Activated T-cell treated with anti-CD3 and anti-CD28 coated beads for 4 hours (primary cell): ENCODE results near the gene PDIA4.
A peak's percentile ranks its signal among the peaks of the same experiment; 100 is the strongest.
"Not testable (repeated sequence)": the region's sequence is repeated elsewhere in the genome, so short reads cannot be mapped to it uniquely, and the experiment has no call there.

ENCODE experiments used
- DNase-seq: peaks from one replicate; pipeline ENCODE4 v3.0.0-alpha.2; 2020

Gene PDIA4

GRCh38 chr7:149002604-149003003 lies 25.7 kb downstream of the PDIA4 start:
- DNase-seq, result no peak

- DNase-seq, result no peak
Observed at GRCh38 chr7:149001427-149002068, 26.8 kb downstream of the PDIA4 start.

- no peak for DNase-seq
Observed at GRCh38 chr7:149000961-149001360, 27.3 kb downstream of the PDIA4 start.

- no peak for DNase-seq
Observed at GRCh38 chr7:148999192-148999591, 29.1 kb downstream of the PDIA4 start.

- no peak for DNase-seq
Observed at GRCh38 chr7:148997497-148997896, 30.8 kb downstream of the PDIA4 start.

GRCh38 chr7:148994576-148994975 lies 33.7 kb downstream of the PDIA4 start:
- DNase-seq, result no peak

- no peak for DNase-seq
Observed at GRCh38 chr7:148993193-148993592, 35.1 kb downstream of the PDIA4 start.

- DNase-seq, result no peak
Observed at GRCh38 chr7:148991536-148991935, 36.8 kb downstream of the PDIA4 start.

- DNase-seq, result no peak
Observed at GRCh38 chr7:148987751-148988512, 40.4 kb downstream of the PDIA4 start.

- peak; percentile 68 for DNase-seq
Observed at GRCh38 chr7:148987010-148987750, 41.1 kb downstream of the PDIA4 start.

- no peak for DNase-seq
Observed at GRCh38 chr7:148986742-148987009, 41.6 kb downstream of the PDIA4 start.

- peak; percentile 76 for DNase-seq
Observed at GRCh38 chr7:148983200-148984146, 44.8 kb downstream of the PDIA4 start.

- no peak for DNase-seq
Observed at GRCh38 chr7:148982654-148983199, 45.6 kb downstream of the PDIA4 start.

- no peak for DNase-seq
Observed at GRCh38 chr7:148979827-148980226, 48.5 kb downstream of the PDIA4 start.

- DNase-seq, result not testable (repeated sequence)
Observed at GRCh38 chr7:148979072-148979471, 49.2 kb downstream of the PDIA4 start.

GRCh38 chr7:148978091-148978490 lies 50.2 kb downstream of the PDIA4 start:
- DNase-seq, result no peak

- no peak for DNase-seq
Observed at GRCh38 chr7:148975896-148976295, 52.4 kb downstream of the PDIA4 start.

GRCh38 chr7:148973256-148973655 lies 55.0 kb downstream of the PDIA4 start:
- DNase-seq, result no peak

GRCh38 chr7:148972375-148972774 lies 55.9 kb downstream of the PDIA4 start:
- DNase-seq, result no peak

- no peak for DNase-seq
Observed at GRCh38 chr7:148967602-148968001, 60.7 kb downstream of the PDIA4 start.

- no peak for DNase-seq
Observed at GRCh38 chr7:148967032-148967372, 61.3 kb downstream of the PDIA4 start.

GRCh38 chr7:148964483-148965267 lies 63.6 kb downstream of the PDIA4 start:
- no peak for DNase-seq
